ENCODE measurements around the gene MFNG.

Gene MFNG

DNA sequence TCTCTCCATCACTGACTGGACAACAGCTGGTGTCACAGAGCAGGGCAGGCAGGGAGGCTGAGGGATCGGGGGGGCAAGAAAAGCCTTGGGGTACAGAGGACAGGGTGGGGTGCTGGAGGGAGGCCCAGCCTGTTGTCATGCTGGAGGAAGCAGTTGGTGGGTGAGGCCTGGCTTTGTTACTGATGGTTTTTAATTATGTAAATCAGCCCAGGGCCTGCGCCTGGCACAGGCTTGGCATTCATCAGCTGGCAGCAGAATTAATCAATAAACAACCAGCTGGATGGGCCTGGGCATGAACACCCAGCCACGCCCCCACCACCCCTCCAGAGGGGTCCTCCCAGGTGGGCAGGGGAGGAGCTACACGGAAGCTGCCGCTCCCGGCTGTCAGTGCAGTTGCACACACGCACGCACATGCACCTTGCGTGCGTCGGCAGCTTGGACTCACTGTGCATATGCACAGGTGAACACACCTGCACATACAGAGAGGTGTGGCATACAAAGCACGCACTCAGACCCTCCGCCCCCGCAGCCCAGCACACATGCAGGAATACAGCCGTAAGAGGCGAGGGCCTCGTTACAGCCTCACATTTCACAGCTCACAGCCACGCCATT is 37.6 kb downstream of the MFNG start:
- DNase-seq (ENCODE audit: low read depth): no peak

- DNase-seq (ENCODE audit: low read depth): no peak
Observed at GRCh38 chr22:37445501-37445900, 40.7 kb downstream of the MFNG start.

DNA sequence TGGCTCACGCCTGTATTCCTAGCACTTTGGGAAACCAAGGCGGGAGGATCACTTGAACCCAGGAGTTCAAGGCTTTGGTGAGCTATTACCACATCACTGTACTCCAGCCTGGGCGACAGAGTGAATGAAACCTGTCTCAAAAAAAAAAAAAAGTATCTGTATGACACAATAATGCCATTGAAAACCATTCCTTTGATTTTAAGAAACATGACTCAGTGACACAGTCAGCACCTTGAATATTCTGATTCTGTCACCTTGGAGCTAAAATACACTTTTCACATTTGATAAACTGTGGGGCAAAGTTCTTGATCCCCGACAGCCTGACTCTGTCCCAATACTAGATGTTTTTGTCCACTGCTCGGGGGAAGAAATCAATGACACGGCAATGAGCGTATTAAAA is 42.2 kb downstream of the MFNG start:
- peak; percentile 32 for DNase-seq (ENCODE audit: low read depth)

- DNase-seq (ENCODE audit: low read depth): no peak
Observed at GRCh38 chr22:37443086-37443485, 43.1 kb downstream of the MFNG start.

DNA sequence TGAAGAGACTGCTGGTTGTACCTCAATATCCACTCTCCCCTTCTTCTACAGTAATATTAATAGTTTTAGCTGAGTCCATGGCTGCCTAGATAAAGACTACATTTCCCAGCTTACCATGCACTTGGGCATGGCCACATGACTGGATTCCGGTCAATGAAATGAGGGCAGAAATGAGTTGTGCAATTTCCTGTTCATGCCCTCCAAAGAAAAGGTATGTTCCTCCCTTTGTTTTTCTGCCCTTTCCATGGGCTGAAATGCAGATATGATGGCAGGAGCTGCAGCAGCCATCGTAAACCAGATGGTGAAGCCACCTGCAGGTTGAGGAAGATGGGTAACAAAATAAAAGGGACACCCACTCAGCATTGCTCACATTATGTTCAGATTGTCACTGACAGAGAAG is 43.6 kb downstream of the MFNG start:
- DNase-seq (ENCODE audit: low read depth): peak; percentile 73

DNA sequence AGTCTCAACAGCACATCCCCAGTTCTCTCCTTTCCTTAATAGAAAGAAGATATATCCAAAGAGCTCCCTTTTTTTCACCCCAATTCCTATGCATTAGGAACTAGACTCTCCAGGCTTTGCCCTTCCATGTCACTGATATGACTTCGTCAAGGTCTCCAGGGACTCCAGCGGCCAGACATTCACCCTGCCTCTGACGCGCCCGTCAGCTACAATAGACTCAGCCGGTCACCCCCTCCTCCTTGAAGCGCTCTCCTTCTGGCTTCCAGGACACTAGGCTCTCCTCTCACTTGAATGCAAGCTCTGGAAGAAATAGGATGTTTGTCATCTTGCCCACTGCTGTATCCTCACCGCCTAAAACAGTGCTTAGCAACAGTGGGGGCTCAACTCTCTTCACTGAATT is 44.0 kb downstream of the MFNG start:
- DNase-seq (ENCODE audit: low read depth): no peak

DNA sequence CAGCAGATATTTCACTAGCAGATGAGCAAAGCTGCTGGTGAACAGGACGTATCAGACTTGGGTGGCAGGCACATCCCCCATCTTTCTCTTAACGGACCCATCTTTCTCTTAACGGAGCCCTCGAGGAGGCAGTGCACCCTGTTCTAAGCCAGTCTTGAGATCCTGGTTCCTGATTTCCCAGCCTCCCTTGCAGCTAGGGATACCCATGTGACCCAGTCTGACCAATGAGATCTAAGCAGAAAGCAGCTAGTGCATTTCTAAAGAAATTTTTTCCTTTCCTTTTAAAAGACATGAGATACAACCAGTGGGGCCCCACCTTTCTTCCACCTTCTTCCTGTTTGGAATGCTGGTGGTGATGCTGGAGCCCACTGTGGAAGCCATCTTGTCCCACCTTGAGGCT is 45.3 kb downstream of the MFNG start:
- no peak for DNase-seq (ENCODE audit: low read depth)

GRCh38 chr22:37439347-37439746 is 46.8 kb downstream of the MFNG start:
- no peak for DNase-seq (ENCODE audit: low read depth)

DNA sequence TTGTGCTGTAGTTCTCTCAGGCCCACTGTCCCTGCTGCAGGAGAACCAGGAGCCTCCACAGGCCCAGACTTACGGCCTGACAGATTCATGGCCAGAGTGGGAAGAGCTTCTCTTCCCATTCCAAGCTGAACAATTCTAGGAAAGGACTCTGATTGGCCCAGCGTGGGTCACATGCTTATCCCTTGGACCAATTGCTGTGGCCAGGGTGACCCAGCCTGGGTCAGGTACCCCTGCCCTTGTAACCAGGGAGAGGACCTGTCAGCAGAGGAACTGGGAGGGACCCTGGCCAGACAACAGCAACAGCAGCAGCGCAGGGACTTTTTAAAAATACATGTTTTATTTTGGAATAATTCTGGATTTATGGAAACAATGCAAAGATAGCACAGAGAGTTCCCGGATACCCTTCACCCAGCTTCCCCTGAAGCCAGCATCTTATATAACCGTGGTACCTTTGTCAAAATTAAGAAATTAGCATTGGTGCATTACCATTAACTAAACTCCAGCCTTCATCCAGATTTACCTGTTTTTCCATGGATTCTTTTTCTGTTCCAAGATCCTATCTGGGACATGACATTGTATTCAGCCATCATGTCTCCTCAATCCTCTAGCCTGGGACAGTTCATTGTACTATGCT is 50.1 kb downstream of the MFNG start:
- DNase-seq (ENCODE audit: low read depth): no peak

- DNase-seq (ENCODE audit: low read depth): no peak
Observed at GRCh38 chr22:37433786-37434185, 52.4 kb downstream of the MFNG start.

DNA sequence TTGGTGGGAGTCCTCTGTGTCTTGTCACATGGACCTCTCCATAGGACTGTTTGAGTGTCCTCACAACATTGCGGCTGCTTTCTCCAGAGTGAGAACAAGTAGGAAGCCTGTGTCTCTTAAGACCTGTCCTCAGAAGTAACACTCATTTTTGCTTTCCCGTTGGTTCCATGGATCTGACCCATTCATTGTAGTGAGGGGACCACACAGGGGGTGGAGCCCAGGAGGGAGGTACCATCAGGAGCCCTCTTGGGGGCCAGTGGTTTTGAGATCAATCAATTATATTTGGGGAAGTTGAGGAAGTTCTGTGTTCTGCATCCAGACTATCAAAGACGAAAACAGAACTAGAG is 53.5 kb downstream of the MFNG start:
- DNase-seq (ENCODE audit: low read depth): no peak

DNA sequence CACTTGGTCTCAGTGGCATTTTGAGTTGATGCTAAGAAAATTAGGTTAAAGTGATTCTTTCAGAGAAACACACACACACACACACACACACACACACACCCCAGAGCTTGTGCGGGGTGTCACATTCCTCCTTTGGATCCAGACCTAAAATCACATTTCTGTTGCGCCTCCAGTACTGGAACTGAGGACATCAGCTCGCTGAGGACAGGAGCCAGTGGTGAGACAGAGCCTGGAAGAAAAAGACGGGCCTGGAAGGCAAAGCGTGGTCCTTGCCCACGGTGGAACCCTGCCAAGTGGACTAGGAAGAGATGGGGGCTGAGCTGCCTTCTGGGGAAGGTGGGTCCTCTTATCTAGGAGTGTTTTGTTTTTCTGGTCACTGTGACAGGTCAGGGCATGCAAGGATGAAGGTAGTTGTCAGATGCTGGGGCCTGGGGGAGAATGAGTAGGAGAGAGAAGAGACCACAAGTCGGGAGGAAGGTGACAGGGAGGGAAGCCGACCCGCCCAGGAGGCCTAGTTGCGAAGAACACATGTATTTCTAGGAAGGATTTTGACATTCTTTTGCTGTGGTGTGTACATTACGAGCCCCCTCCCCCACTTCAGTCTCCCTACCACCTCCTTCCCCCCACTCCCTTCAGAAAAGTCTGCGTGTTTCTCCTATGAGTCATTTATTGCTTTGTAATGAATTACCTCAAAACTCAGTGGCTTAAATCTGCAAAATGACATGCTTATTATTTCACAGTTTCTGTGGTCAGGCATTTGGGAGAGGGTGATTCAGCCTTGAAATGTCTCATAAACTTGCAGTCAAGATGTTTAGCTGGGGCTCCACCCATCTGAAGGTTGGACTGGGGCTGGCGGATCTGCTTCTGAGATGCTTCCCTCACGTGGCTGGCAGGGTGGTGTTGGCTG is 54.1 kb downstream of the MFNG start:
- peak; percentile 100 for DNase-seq (ENCODE audit: low read depth)

- DNase-seq (ENCODE audit: low read depth): peak; percentile 66
Observed at GRCh38 chr22:37431366-37431765, 54.8 kb downstream of the MFNG start.

DNA sequence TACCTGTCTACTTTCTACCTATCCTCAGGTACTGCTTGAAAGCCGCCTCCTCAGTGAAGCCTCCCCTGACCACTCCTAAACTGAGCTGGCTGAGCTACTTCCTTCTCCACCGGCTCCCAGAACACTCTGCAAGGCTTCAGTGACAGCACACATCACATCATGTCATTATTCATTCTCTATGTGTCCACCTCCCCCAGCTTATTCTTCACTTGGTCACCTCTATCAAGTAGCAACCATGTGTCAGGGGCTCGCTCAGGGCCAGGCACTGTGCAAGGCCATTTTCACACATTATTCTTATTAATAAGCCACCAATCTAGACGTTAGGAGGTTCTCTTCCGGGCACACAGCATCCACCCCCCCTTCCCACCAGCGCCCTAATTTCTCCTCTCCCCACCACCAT is 55.2 kb downstream of the MFNG start:
- no peak for DNase-seq (ENCODE audit: low read depth)

GRCh38 chr22:37428649-37429586 is 57.3 kb downstream of the MFNG start:
- DNase-seq (ENCODE audit: low read depth): peak; percentile 78

DNA sequence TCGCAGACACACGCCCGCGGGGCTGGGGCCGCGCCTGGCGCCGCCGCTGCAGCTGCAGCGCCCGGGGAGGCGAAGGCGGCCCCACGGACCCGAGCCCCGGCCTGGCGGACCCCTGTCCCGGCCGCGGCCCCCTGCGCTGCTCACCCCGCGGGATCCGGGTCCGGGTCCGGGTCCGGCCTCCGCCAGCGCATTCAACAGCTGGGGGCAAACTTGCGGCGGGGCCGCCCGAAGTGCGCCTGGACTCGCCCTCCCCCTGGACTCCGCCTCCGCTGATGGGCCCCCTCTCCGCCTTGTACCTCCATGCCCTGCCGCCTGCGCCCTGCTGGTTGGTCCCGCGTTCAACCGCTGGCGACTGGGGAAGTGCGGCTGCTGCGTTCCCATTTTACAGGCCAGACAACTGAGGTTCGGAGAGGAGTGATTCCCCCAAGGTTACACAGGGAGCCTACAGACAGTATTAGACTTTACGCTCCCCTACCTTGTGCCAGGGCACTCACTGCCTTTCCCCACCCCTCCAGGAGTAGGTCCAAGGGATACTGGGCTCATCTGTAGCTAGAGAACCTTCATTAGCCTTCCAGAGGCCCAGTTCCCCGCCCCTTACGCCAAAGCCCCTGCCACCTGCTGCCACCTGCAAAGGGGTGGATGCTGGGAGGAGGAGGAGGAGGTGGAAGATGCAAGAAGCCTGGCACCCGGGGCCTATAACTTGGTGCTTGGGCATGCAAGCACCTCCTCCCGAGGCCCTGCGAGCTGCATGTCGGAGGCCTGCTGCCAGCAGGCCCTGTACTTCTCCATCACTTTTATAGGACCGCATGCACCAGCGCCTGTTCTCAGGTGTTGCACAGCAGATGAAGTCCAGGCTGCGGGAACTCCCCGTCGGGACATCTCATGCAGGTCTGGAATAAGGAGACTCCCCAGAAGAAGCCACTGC is 58.2 kb downstream of the MFNG start:
- DNase-seq (ENCODE audit: low read depth): no peak

DNA sequence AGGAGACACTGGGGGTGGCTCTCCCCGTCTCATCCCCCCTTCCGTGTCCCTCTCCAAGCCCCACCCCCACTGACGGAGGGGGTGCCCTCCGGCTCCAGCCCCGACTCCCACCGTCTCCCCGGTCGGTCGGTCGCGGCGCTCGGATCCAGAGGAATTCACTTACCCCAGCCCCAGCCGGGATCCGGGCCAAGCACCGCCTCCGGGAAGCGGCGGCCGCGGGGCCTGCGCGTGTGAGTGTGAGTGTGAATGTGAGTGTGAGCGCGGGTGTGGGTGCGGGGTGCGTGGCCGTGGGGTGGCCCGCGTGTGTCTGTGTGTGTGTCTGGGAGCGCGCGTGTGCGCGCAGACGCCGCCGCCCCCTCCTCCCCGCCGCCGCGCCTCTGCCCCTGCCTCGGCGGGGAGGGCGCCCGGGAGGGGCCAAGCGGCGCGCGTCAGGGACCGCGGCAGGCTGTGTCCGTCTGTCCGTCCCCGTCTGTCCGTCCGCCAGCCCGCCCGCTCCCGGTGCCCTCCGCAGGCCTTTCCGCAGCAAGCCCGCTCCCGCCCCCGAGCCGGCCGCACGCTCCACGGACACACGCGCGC is 59.0 kb downstream of the MFNG start, which contains the start of gene ELFN2:
ELFN2 (minus strand) TSS at position 345 of the 576 bp plus-strand sequence. CDS start 51,945 bp downstream, outside the sequence.
- DNase-seq (ENCODE audit: low read depth): peak; percentile 38

DNA sequence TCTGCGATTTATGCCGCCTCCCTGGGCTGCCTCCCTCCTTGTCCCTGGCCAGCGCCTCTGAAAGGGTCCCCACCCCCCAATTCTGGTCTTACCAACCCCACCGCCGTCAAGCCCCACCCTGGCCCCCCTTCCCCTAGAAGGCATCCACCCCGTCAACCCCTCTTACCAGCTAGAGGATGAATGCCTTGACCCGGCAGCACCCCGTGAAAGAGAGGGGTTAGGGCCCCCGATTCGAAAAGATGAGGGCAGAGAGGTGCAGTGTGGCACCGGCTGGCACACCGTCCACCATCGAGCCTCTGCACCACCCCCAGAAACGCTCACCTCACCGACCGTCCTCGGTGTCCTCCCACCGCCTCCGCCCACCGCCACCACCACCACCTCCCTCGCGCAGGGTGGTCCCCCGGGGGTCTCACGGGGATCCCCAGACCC is 59.5 kb downstream of the MFNG start:
- DNase-seq (ENCODE audit: low read depth): no peak

DNA sequence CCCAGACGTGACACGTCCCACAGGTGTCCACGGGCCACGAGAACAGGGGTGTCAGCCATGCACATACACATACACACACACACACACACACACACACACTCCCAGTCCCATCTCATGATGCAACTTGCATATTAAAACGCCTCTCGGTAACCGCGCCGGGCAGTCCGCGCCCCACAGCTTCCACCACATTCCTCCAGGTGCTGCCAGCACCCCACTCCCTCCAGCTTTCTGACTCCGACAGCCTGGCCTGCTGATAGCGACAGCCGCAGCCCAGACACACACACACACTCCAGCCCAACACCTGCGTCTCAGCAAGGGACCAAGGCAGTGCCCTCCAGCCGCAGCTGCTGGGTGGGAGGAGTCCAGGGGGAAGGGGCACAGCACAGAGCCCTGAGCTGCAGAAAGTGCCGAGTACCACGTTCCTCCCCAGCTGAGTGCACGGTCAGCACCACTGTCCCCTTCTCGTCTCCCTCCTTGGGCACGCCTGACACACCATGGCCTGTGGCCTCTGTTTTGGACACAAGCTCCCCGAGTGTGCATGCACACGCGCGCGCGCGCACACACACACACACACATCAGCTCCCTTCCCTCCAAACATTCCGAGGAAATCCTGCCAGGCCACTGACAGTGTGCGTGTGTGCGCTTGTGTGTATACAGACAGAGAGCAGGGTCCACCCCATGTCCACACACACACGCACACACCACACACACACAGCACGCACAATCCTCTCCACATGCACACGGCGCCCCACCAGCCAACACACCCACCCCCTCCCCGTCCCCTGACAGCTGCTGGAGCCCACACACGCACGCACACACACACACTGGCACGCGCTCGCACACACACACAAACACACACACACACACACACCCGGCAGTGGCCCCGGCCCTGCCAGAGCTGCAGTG is 60.1 kb downstream of the MFNG start:
- DNase-seq (ENCODE audit: low read depth): no peak
